ENCODE data around the gene NAALADL2.

The NAALADL2 gene

GRCh38 chr3:175526191-175526590 is 667.1 kb downstream of the NAALADL2 start:
- no peak for TF ChIP-seq CTCF (IDR thresholded peaks at IDR 0.05)

- no peak for TF ChIP-seq CTCF (IDR thresholded peaks at IDR 0.05)
These were observed 667.6 kb downstream of the NAALADL2 start for GRCh38 chr3:175526609-175527280.

GRCh38 chr3:175535351-175535750 is 676.2 kb downstream of the NAALADL2 start:
- TF ChIP-seq CTCF (IDR thresholded peaks at IDR 0.05) = no peak

- no peak for TF ChIP-seq CTCF (IDR thresholded peaks at IDR 0.05)
These were observed 687.0 kb downstream of the NAALADL2 start for GRCh38 chr3:175546115-175546514.

GRCh38 chr3:175552929-175553328 is 693.8 kb downstream of the NAALADL2 start:
- TF ChIP-seq CTCF (IDR thresholded peaks at IDR 0.05) = no peak

GRCh38 chr3:175554801-175555200 is 695.7 kb downstream of the NAALADL2 start:
- TF ChIP-seq CTCF (IDR thresholded peaks at IDR 0.05) = no peak

- no peak for TF ChIP-seq CTCF (IDR thresholded peaks at IDR 0.05)
These were observed 699.1 kb downstream of the NAALADL2 start for GRCh38 chr3:175558261-175558660.

GRCh38 chr3:175564363-175564762 is 705.2 kb downstream of the NAALADL2 start:
- no peak for TF ChIP-seq CTCF (IDR thresholded peaks at IDR 0.05)
